Measurements from ENCODE around the gene B3GNT3. TPM values are rescaled to one million over a fixed set of nuclear protein-coding genes. Genes with fewer than 3 reads are reported as not detected.

The B3GNT3 gene
- total and polyA plus RNA-seq, 2 of the 8 experiments (the other 6 are each of a cell fraction or from before 2014, with no cell fraction given), result 1.5 TPM

DNA sequence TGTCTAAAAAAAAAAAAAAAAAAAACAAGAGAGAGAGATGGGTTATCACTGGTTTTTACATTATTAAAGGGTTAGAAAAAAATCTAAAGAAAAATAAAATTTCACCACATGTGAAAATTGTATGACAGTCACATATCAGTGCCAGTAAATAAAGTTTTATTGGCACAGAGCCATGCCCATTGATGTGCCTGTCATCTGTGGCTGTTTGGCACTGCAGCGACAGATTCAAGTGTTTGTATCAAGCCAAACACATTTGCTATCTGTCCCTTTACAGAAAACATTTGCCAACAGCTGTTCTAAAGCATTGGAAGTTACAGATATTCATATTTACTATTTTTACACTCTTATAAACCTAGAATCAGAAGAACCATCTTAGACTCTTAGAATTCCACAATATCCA, 27.4 kb upstream of the B3GNT3 start:
- Histone ChIP-seq H2BK15ac (ENCODE audit: low read length) (no peak overlapping the region), H2AK5ac (ENCODE audit: low read depth, low read length) (no peak overlapping the region), H3K4me3 (ENCODE audit: extremely low read depth in 1 of 4, insufficient read depth in 2 of 4, low read depth in 3 of 4, low read length in 4 of 4) (no peak overlapping the region), H3K79me2 (ENCODE audit: control insufficient read depth in 1 of 2, insufficient read depth in 2 of 2, low read length in 2 of 2) (no peaks in the 10 kb centered on the region), H4K91ac (replicated peaks; ENCODE audit: insufficient read length, low read length) (no peak overlapping the region), H2BK12ac (ENCODE audit: low read depth, low read length) (no peak overlapping the region), H3K27me3 (replicated peaks in 1 of 4; ENCODE audit: control insufficient read depth in 3 of 4, extremely low read depth in 1 of 4, insufficient read depth in 3 of 4, low read length in 3 of 4) (no peaks in the 10 kb centered on the region), H2AFZ (ENCODE audit: low read length) (no peak overlapping the region), H2BK120ac (replicated peaks; ENCODE audit: low read depth, low read length) (no peak overlapping the region), H3K14ac (ENCODE audit: insufficient read length) (no peak overlapping the region), H3K27ac (ENCODE audit: low read depth, low read length) (no peak overlapping the region), H3K36me3 (ENCODE audit: control insufficient read depth in 2 of 4, insufficient read depth in 4 of 4, low read length in 3 of 4) (peaks cover 0 to 2% (median 0%) of the 10 kb centered on the region in 4 experiments; a peak in 1 of 8 replicates), H3K4me2 (ENCODE audit: insufficient read depth in 1 of 2, low read depth in 2 of 2, low read length in 2 of 2) (no peak overlapping the region), H4K8ac (ENCODE audit: extremely low read depth, insufficient read depth, low read length) (no peak overlapping the region), H3K4ac (replicated peaks; ENCODE audit: insufficient read length, low read depth, low read length) (no peak overlapping the region), H2BK20ac (ENCODE audit: low read length) (no peak overlapping the region), H3K9me3 (ENCODE audit: insufficient read depth in 2 of 2, low read depth in 1 of 2, low read length in 1 of 2) (no peaks in the 10 kb centered on the region), H4K20me1 (replicated peaks in 1 of 2; ENCODE audit: control insufficient read depth in 1 of 2, insufficient read depth in 2 of 2, low read length in 2 of 2) (no peaks in the 10 kb centered on the region), H3K4me1 (replicated peaks in 1 of 4; ENCODE audit: control insufficient read depth in 3 of 4, insufficient read depth in 4 of 4, low read length in 3 of 4) (peaks cover 0 to 2% (median 0%) of the 10 kb centered on the region in 4 experiments; a peak in 2 of 7 replicates), H3K23me2 (ENCODE audit: low read depth, low read length) (no peaks in the 10 kb centered on the region), H2BK5ac (ENCODE audit: low read depth, low read length) (no peak overlapping the region), H3K79me1 (ENCODE audit: low read depth, low read length) (no peaks in the 10 kb centered on the region), H3K56ac (replicated peaks; ENCODE audit: insufficient read length, low read depth, low read length) (no peak overlapping the region), H3K9ac (replicated peaks in 1 of 4; ENCODE audit: extremely low read depth in 1 of 4, low read depth in 3 of 4, low read length in 3 of 4) (no peak overlapping the region), H4K5ac (ENCODE audit: insufficient read length, low read depth, low read length) (no peak overlapping the region), H3K23ac (ENCODE audit: insufficient read length) (no peak overlapping the region), H3K18ac (ENCODE audit: extremely low read depth, low read length) (no peak overlapping the region)
- WGBS, 2 experiments (ENCODE audit: extremely low coverage in 1 of 2, insufficient coverage in 1 of 2, insufficient read length in 1 of 2, insufficient replicate concordance in 2 of 2, low coverage in 1 of 2, low lambda C conversion rate in 2 of 2, missing lambda C conversion rate in 1 of 2), result 88% methylated on average over 1 of the region's 1 CpG; no CpG with 5 or more reads in 1 of the 2 experiments
- CTCF ChIA-PET (ENCODE audit: partially characterized antibody), result interaction anchor here (0.6 to 4.1 kb wide), 17 partner anchors 9 to 161 kb away, joined by 3 to 38 read pairs (median 5); partner anchors contain the start of gene FCHO1
- DNase-seq (ENCODE audit: low read depth in 1 of 2, low spot score in 2 of 2) (no peak), FAIRE-seq (no peak)
- POLR2A ChIA-PET (ENCODE audit: partially characterized antibody), result interaction anchor here (1.1 to 1.9 kb wide), 2 partner anchors 36 to 49 kb away, joined by 3 to 5 read pairs; partner anchors contain the start of gene MAP1S
- TF ChIP-seq JUND (IDR thresholded peaks at IDR 0.05; ENCODE audit: low read length), result no peak
- no peak for TF ChIP-seq ZNF274 (IDR thresholded peaks at IDR 0.05; ENCODE audit: borderline replicate concordance, extremely low read depth, low read length)
- no peak for TF ChIP-seq EGR1 (IDR thresholded peaks at IDR 0.05; ENCODE audit: borderline replicate concordance, low read depth, low read length)
- no peak for TF ChIP-seq KDM1A (IDR thresholded peaks at IDR 0.05; ENCODE audit: borderline replicate concordance, low read length)
- no peak for TF ChIP-seq EZH2 (IDR thresholded peaks at IDR 0.05; ENCODE audit: low read depth, low read length, severe bottlenecking)
- TF ChIP-seq SP2 (IDR thresholded peaks at IDR 0.05; ENCODE audit: low read length), result no peak
- no peak for TF ChIP-seq CHD1 (IDR thresholded peaks at IDR 0.05; ENCODE audit: low read depth, low read length)
- no peak for TF ChIP-seq NANOG (IDR thresholded peaks at IDR 0.05; ENCODE audit: insufficient read depth, low read depth, low read length, poor library complexity, severe bottlenecking)
- TF ChIP-seq, protein P1, sequence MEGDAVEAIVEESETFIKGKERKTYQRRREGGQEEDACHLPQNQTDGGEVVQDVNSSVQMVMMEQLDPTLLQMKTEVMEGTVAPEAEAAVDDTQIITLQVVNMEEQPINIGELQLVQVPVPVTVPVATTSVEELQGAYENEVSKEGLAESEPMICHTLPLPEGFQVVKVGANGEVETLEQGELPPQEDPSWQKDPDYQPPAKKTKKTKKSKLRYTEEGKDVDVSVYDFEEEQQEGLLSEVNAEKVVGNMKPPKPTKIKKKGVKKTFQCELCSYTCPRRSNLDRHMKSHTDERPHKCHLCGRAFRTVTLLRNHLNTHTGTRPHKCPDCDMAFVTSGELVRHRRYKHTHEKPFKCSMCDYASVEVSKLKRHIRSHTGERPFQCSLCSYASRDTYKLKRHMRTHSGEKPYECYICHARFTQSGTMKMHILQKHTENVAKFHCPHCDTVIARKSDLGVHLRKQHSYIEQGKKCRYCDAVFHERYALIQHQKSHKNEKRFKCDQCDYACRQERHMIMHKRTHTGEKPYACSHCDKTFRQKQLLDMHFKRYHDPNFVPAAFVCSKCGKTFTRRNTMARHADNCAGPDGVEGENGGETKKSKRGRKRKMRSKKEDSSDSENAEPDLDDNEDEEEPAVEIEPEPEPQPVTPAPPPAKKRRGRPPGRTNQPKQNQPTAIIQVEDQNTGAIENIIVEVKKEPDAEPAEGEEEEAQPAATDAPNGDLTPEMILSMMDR (IDR thresholded peaks at IDR 0.05; ENCODE audit: control extremely low read depth in 1 of 3, insufficient read depth in 1 of 3, low read depth in 1 of 3, low read length in 3 of 3), result no peak
- TF ChIP-seq MAFK (IDR thresholded peaks at IDR 0.05; ENCODE audit: low read depth, low read length), result no peak
- TF ChIP-seq SP1 (IDR thresholded peaks at IDR 0.05; ENCODE audit: low read depth, low read length), result no peak
- TF ChIP-seq TCF12 (IDR thresholded peaks at IDR 0.05; ENCODE audit: low read depth, low read length), result no peak
